Retina (tissue), 1 donor: ENCODE data around the gene EVL.

ENCODE experiments used
- DNase-seq: peaks from one replicate; pipeline ENCODE4 v3.0.0-alpha.2; 2016

The EVL gene

GRCh38 chr14:100132903-100133510 is 67.8 kb downstream of the EVL start:
- DNase-seq = no peak

- DNase-seq = no peak
Measured at GRCh38 chr14:100134586-100134985, 69.4 kb downstream of the EVL start.

DNA sequence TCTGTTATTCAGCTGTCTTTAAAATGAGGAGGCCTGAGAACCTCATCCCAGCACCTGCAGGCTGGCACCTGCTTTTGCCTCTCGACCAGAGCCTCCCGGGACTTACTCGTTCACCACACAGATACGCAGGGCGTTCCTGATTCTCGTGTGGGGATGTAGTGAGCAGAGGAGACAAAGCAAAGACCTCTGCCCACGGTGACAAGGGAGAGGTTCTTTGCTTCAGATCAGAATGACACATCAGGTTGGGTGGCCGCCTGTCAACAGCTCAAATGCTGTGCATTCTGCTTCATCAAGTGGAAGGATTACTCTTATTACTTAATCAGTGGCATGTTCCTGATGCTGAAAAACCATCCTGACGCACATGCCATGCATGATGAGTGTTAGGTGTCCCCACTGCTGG is 69.9 kb downstream of the EVL start:
- DNase-seq = peak; percentile 41

DNA sequence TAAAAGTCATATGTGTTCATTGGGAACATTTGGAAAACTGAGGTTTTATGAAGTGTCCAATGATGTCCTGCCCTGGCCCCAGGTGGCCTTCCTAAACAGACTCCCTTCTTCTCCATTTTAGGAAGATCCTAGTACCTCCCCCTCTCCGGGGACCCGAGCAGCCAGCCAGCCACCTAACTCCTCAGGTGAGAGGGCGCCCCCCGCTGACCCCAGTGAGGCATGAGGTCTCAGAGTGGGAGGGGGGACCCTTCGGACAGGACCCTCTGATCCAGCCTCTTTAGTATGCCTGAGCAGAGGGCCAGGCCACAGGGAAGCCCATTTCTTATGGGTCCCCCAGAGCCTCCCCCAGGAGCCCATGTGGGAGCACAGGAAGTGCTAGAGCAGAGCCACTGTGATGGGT is 70.6 kb downstream of the EVL start:
- DNase-seq = no peak

GRCh38 chr14:100137173-100137572 is 72.0 kb downstream of the EVL start:
- no peak for DNase-seq

DNA sequence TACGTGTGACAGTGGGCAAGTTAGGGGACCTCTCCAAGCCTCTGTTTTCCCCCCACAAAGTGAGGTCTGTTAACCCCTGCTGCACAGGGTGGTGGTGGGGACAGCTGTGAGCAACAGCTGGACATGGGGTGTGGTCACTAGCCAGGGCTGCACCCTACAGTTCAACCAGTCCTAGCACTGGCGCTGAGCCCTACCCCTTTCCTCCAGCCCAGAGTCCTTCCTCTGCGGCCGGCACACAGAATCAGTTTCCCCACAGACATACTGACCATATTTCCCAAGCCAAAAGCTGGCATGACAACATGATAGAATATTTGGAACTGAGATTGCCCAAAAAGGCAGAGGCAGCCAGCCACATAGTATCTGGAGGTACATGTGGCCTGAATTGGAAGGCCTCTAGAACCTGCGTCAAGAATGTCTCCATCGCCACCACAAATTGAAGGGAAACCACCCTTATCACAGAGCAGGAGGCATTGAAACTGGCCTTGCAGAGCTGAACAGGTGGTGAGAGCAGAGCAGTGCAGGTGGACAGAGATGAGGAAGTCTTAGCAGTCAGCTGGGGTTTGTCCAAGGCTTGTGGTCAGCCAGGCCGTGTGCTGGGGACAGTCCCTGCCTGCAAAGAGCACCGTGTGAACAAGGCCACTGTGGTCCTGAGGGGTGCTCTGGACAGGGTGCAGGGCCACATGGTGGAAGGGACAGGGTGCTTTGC is 73.0 kb downstream of the EVL start:
- no peak for DNase-seq

GRCh38 chr14:100138955-100139354 is 73.7 kb downstream of the EVL start:
- DNase-seq = no peak

GRCh38 chr14:100140452-100141078 is 75.3 kb downstream of the EVL start:
- DNase-seq = peak; percentile 49

GRCh38 chr14:100141098-100141497 is 75.9 kb downstream of the EVL start:
- DNase-seq = no peak

- no peak for DNase-seq
Measured at GRCh38 chr14:100142073-100143040, 77.1 kb downstream of the EVL start.

DNA sequence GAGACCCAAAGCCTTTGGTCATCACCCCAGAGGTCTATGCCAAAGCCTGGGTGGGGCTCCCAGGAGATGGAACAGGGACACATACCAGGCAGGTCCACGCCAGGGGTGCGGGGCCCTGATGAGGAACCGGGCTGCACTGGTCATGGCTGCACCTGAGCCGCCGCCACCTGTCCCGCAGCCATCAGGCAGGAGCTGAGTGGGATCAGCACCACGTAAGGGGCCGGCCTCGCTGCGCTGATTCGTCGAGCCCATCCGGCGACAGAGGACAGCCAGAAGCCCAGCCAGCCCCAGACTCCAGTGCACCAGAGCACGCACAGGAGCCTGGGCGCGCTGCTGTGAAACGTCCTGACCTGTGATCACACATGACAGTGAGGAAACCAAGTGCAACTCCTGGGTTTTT is 78.3 kb downstream of the EVL start:
- DNase-seq = no peak

GRCh38 chr14:100143934-100144333 is 78.7 kb downstream of the EVL start:
- DNase-seq = no peak

DNA sequence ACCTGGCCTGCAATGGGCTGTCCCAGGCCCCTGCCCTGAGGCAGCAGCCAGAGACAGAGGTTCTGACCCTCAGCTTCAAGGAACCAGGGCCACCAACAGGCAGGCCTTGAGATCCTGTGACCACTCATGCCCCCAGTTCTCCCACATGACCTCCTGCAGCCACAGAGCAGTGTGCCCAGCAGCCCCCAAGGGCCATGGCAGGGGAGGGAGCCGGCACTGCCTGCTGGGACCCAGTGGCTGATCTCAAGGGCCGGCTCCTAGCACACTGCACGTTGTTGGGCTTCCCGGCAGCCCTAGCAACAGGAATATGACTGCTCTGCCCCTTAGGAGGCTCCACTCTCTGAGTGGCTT is 79.4 kb downstream of the EVL start:
- DNase-seq = no peak

DNA sequence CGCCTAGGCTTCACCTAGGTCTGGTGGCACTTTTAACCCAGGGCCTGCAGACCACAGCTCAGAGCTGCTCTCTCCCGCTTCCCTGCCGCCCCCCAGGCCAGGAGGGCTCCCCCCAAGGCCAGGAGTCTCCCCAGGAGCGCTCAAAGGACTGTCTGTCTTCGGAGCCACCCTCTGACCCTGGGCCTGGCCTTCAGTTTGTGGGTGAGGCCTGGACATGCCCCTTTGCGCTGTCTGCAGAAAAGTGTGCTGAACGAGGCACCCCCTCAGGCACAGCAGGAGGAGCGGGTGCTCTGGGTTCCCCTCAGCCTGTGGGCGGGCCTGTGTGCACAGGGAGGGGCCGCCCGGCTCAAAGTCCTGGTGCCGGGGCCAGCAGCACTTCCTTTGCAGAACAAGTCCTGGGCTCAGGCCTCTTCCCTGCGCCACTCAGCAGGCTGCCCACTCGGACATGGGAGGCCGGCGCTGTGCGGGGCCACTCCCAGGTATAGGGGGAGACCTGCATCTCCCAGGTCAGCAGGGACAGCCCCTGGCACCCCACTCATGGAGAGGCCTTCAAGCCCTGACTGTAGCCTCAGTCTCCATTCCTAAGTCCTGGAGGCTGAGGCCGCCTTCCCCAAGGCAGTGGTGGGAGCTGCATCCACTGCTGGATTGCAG is 79.9 kb downstream of the EVL start:
- DNase-seq = no peak

DNA sequence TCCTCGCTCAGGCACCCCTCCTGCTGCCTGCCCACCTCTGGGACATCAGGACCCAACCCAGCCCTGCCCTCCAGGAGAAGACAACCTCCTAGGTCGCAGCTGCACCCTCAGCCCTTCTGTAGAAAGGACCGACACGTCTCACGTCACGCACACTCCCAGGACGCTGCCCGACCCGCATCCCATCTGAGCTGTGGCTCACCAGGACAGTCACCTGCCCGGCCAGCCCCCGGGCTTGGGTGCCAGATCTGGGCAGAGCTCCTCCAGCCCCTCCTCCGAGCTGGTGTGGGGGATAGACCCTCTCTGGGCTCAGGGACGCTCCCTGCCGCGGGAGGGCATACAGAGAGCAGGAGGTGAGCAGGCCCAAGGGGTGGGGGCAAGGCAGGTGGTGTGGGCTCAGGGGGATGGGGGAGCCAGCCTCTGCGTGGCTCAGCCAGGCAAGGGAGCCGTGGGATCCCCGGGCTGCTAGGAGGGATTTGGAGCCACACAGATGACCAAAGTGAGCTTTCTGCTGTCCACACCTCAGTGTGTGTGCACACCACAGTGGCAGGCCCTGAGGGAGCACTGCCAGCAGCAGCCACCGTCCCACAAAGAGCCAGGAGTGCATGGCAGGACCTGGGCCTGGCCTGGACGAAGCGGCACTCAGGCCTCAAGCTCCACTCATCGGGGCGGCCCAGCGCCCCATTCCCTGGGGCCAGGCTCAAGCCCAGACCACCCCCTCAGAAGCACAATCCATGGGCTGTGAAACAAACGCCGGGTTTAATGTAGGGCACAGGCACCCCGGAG is 80.7 kb downstream of the EVL start:
- no peak for DNase-seq

GRCh38 chr14:100146531-100147091 is 81.4 kb downstream of the EVL start:
- no peak for DNase-seq

- DNase-seq = no peak
Measured at GRCh38 chr14:100147181-100147631, 82.0 kb downstream of the EVL start.

DNA sequence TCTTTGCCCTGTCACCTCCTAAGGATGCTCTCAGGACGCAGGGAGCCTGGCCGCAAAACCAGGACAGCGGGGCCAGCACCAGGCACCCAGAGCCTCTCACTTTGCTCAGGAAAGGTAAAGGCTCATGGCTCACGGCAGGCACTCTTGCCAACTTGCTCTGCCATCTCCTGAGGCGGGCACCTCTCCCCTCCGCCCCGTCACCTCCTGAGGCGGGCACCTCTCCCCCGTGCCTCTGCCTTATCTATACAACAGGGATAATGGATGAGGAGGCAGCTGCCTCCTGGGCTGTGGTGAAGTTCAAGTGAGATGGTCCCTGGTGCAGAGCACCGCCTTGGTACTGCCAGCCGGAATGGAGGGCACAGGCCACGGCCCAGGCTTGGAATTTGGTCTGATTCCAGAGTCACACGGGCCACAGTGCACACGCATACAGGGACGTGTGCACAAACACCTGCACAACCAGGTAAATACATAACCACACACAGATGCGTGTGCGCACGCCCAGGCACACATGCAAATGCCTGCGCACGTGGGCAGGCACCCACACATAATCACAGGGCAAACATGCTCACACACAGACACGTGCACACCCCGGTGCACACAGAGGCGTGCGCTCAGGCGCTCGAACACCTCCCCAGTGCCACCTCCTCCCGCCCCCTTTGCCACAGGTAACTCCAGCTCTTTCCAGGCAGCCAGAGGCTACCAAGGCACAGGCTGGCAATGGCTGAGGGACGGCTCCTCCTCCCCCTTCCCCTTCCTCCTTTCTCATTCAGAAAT is 82.7 kb downstream of the EVL start:
- DNase-seq = no peak

DNA sequence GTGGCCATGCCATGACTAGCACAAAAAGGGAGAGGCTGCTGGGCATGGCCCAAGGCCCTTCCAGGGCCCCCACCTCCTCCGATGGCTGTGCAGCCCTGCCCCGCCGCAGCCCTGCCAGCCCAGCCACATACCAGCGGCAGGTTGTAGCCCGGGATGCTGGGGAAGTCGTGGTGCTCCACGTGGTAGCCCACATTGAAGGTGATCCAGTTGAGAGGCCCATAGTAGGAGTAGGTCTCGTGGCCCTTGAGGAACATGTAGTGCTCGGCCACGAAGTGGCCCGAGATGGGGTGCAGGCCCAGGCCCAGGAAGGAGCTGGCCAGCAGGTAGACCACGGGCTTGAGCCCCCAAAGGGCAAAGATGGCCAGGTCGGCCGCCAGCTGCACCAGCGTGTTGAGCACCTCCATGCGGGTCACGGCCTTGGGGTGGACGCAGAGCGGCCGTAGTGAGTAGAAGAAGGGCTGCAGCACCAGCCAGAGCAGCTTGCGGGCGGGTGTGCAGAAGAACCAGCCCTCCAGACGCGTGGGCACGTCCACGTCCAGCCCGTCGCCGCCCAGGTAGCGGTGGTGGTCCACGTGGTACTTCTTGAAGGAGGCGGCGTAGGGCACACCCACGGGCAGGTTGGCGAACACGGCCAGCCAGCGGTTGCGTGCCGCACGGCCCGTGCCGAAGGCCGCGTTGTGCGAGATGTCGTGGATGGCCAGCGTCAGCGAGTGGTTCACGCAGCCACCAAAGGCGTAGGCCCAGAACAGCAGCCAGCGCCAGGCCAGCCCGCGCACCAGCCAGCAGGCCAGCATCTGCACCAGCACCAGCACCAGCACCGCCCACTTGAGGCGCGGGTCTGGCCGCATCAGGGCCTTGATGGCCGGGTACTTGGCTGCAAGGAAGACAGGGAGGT is 83.9 kb downstream of the EVL start:
- no peak for DNase-seq
